ENCODE measurements around the gene GP5. TPM values are rescaled to one million over a fixed set of nuclear protein-coding genes. Genes with fewer than 3 reads are reported as not detected.

The GP5 gene
- total and polyA plus RNA-seq, 2 donors (not counting 1 experiment from before 2014, with no cell fraction given) = 0.01 to 0.15 TPM

DNA sequence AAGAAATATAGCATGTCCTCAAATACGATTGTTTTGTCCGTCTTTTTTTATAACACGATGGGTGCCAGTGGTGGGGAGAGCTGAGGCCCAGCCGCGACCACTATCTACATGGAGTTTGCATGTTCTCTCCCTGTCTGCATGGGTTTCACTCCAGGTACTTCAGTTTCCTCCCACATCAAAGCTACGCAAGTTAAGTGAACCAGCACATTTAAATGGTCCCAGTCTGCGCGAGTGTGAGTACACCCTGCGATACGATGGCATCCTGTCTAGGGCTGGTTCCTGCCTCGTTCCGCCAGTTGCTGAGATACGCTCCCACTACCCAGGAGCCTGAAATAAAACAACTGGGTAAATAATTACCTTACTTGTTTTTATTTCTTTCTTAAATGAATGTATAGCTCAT is 47.1 kb upstream of the GP5 start:
- H3K36me3 ChIP-seq (replicated peaks in 1 of 2; ENCODE audit: control extremely low read depth in 1 of 2, control insufficient read depth in 1 of 2, extremely low read depth in 1 of 2, insufficient read depth in 2 of 2, low read length in 1 of 2) = peaks cover 3 to 44% of the 10 kb centered on the region in 2 experiments
- H3K27me3 ChIP-seq (replicated peaks in 1 of 4; ENCODE audit: control extremely low read depth in 1 of 4, control insufficient read depth in 3 of 4, insufficient read depth in 4 of 4, low read length in 3 of 4) = no peaks in the 10 kb centered on the region
- H3K27ac Mint-ChIP-seq = no peak overlapping the region
- ChIA-PET CTCF (no interaction called here), POLR2A (no interaction called here)
- H3K4me3 ChIP-seq (ENCODE audit: control extremely low read depth in 1 of 5, extremely low read depth in 1 of 5, insufficient read depth in 1 of 5, low read depth in 2 of 5, low read length in 4 of 5) = no peak overlapping the region
- no peak overlapping the region for H3K4me2 ChIP-seq (replicated peaks; ENCODE audit: low read depth, low read length, poor library complexity, severe bottlenecking)
- H3K4me3 Mint-ChIP-seq = no peak overlapping the region
- no peaks in the 10 kb centered on the region for H3K9me3 Mint-ChIP-seq (ENCODE audit: insufficient read depth)
- DNase-seq (no peak), ATAC-seq (ENCODE audit: low read depth) (no peak)
- no peaks in the 10 kb centered on the region for H3K79me2 ChIP-seq (ENCODE audit: control insufficient read depth, insufficient read depth, low read length)
- TF ChIP-seq EZH2 (IDR thresholded peaks at IDR 0.05; ENCODE audit: borderline replicate concordance, insufficient read depth, low read depth, low read length, poor library complexity, severe bottlenecking) = no peak
- no peak for TF ChIP-seq CTCF (IDR thresholded peaks at IDR 0.05)
- intact Hi-C loops (cut with micrococcal nuclease) = no loop called here
- WGBS (ENCODE audit: insufficient coverage) = 95% methylated on average over 8 of the region's 13 CpGs
- H3K9ac ChIP-seq (ENCODE audit: low read length) = no peak overlapping the region
- H3K27me3 Mint-ChIP-seq = no peaks in the 10 kb centered on the region
- H3K4me1 ChIP-seq (ENCODE audit: control insufficient read depth in 2 of 2, insufficient read depth in 2 of 2, low read length in 2 of 2) = peaks cover 4 to 6% of the 10 kb centered on the region in 2 donors
- no peak overlapping the region for H3K27ac ChIP-seq (ENCODE audit: low read length in 2 of 2)
- H2AFZ ChIP-seq (ENCODE audit: insufficient read depth, low read depth, low read length, poor library complexity, severe bottlenecking) = no peak overlapping the region
- peaks cover 1% of the 10 kb centered on the region for H3K4me1 Mint-ChIP-seq
- H4K20me1 ChIP-seq (ENCODE audit: control insufficient read depth, insufficient read depth, low read length, poor library complexity, severe bottlenecking) = no peaks in the 10 kb centered on the region
- H3K9me3 ChIP-seq (ENCODE audit: control extremely low read depth in 1 of 3, control insufficient read depth in 2 of 3, insufficient read depth in 1 of 3, low read length in 2 of 3) = no peaks in the 10 kb centered on the region

DNA sequence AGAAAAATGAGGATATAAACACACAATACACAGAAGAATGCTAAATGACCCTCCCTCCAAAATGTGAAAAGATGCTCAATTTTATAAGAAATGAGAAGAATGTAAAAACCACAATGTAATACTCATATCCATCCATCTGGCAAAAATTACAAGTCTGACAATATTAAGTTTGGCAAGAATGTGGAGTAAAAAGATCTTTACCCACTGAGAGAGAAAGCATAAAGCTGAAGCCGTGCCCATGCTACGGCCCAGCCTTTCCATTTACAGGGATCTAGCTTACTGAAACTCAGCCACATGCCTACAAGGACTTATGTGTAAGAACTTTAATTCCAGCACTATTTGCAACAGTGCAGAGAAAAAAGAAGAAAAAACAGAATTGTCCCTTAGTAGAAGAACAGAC is 44.8 kb upstream of the GP5 start:
- ATAC-seq (ENCODE audit: low read depth) (no peak), DNase-seq (no peak)
- no peak overlapping the region for H3K9ac ChIP-seq (ENCODE audit: low read length)
- no peak overlapping the region for H3K4me3 ChIP-seq (ENCODE audit: control extremely low read depth in 1 of 5, extremely low read depth in 1 of 5, insufficient read depth in 1 of 5, low read depth in 2 of 5, low read length in 4 of 5)
- no peak overlapping the region for H3K4me3 Mint-ChIP-seq
- no peaks in the 10 kb centered on the region for H3K9me3 Mint-ChIP-seq (ENCODE audit: insufficient read depth)
- no peak for TF ChIP-seq EZH2 (IDR thresholded peaks at IDR 0.05; ENCODE audit: borderline replicate concordance, insufficient read depth, low read depth, low read length, poor library complexity, severe bottlenecking)
- no peak for TF ChIP-seq CTCF (IDR thresholded peaks at IDR 0.05)
- H3K27me3 Mint-ChIP-seq = no peaks in the 10 kb centered on the region
- no peak overlapping the region for H2AFZ ChIP-seq (ENCODE audit: insufficient read depth, low read depth, low read length, poor library complexity, severe bottlenecking)
- peaks cover 0 to under 1% of the 10 kb centered on the region in 2 donors for H3K4me1 ChIP-seq (ENCODE audit: control insufficient read depth in 2 of 2, insufficient read depth in 2 of 2, low read length in 2 of 2)
- ChIA-PET POLR2A (no interaction called here), CTCF (interaction anchor here (0.5 to 1.2 kb wide), 2 partner anchors 28 to 909 kb away, joined by 3 to 5 read pairs; no protein-coding TSS in a partner anchor)
- peaks cover 3 to 45% of the 10 kb centered on the region in 2 experiments for H3K36me3 ChIP-seq (replicated peaks in 1 of 2; ENCODE audit: control extremely low read depth in 1 of 2, control insufficient read depth in 1 of 2, extremely low read depth in 1 of 2, insufficient read depth in 2 of 2, low read length in 1 of 2)
- no peak overlapping the region for H3K4me2 ChIP-seq (replicated peaks; ENCODE audit: low read depth, low read length, poor library complexity, severe bottlenecking)
- no peaks in the 10 kb centered on the region for H3K9me3 ChIP-seq (ENCODE audit: control extremely low read depth in 1 of 3, control insufficient read depth in 2 of 3, insufficient read depth in 1 of 3, low read length in 2 of 3)
- H3K4me1 Mint-ChIP-seq = no peaks in the 10 kb centered on the region
- H3K27me3 ChIP-seq (replicated peaks in 1 of 4; ENCODE audit: control extremely low read depth in 1 of 4, control insufficient read depth in 3 of 4, insufficient read depth in 4 of 4, low read length in 3 of 4) = no peaks in the 10 kb centered on the region
- intact Hi-C loops (cut with micrococcal nuclease) = no loop called here
- H3K79me2 ChIP-seq (ENCODE audit: control insufficient read depth, insufficient read depth, low read length) = no peaks in the 10 kb centered on the region
- H3K27ac ChIP-seq (ENCODE audit: low read length in 2 of 2) = no peak overlapping the region
- H3K27ac Mint-ChIP-seq = no peak overlapping the region
- H4K20me1 ChIP-seq (ENCODE audit: control insufficient read depth, insufficient read depth, low read length, poor library complexity, severe bottlenecking) = no peaks in the 10 kb centered on the region
- no CpG with 5 or more reads among the region's 2 CpGs for WGBS (ENCODE audit: insufficient coverage)
